ENCODE measurements around the gene WDR82.

Gene WDR82

DNA sequence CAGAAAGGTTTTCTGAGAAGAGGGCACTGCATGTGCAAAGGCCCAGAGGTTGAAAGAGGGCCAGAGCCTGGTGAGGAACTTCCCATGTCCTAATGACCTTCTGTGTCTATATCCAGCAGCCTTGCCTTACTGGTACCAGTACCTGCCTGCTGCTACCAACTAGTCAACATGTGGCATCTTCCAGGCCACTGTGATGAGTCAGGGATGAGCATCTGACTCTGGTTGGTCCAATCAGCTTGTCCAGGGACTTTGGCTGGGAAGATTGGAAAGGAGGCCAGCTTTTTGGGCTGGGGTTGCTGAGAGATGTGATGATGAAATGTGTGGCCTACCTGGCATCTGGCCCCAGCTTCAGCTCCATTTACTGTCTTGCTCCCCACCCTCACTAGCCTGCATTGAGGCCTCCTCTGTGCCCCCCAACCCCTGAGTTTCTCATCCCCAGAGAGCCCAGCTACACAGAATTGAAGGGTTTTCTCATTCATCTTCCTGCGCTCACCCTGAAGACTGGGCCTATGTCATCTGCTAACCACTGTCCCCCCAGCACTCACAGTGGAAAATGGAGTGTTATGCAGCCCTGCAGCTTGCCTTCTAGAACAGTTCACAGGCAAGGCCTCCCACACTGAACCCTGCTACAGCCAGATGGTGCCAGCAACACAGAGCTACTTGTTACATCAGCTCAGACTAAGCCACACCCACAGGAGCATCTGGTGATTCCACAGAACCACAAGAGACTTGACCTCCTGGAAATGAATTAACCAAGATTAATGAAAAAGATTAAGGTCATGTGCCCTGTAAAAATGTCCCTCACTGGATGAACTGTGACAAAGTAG lies 38.2 kb downstream of the WDR82 start:
- DNase-seq (ENCODE audit: low read depth), result peak; percentile 80
- H3K4me3 ChIP-seq (ENCODE audit: low read length), result peak overlapping the region; percentile 82

DNA sequence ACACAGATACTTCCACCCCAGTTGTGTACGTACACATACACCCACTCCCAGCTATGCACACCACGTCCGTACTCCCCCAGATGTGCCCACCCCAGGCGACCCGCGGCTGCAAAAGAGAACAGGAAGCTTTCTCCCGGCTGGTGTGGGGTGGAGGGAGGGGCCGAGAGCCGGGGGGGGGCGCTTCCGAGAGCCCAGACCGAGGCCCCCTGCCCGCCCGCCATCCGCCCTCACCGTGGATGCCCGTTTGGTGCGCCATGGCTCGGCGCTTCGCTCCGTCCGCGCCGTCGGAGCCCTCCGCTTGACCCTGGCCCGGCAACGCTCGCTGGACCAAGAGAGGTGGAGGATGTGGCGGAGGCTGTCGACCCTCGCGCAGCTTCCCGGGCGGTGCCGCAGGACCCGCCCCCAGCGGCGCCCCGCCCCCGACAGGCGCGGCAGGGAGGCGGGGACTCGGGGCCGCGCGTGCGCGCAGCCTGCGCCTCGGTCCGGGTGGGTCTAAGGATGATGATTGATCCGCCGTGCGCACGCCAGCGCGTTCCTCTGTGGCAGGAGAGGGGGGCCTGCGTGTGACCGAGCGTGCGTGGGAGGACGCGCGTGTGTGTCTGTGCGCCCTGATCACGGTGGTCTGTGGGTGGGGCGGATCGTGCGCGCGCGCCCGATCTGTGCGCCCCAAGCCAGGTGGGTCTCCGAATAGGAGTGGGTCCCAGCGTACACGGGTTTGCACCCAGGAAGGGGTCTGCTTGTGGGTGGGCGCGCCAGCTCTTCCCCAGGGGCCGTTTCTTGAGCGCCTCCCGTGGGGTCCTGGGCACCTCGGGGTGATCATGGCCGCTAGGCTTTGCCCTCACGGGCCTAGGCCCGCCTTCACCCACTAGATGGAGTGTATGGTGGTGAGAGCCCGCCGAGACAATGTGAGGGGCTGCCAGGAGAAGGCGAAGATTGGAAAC lies 39.4 kb downstream of the WDR82 start, which contains the start of gene TWF2:
Gene TWF2 (minus strand): TSS at position 398 of the 941 bp plus-strand sequence. CDS start 142 bp downstream, at position 256.
- DNase-seq (ENCODE audit: low read depth), result no peak
- TF ChIP-seq, protein P1, sequence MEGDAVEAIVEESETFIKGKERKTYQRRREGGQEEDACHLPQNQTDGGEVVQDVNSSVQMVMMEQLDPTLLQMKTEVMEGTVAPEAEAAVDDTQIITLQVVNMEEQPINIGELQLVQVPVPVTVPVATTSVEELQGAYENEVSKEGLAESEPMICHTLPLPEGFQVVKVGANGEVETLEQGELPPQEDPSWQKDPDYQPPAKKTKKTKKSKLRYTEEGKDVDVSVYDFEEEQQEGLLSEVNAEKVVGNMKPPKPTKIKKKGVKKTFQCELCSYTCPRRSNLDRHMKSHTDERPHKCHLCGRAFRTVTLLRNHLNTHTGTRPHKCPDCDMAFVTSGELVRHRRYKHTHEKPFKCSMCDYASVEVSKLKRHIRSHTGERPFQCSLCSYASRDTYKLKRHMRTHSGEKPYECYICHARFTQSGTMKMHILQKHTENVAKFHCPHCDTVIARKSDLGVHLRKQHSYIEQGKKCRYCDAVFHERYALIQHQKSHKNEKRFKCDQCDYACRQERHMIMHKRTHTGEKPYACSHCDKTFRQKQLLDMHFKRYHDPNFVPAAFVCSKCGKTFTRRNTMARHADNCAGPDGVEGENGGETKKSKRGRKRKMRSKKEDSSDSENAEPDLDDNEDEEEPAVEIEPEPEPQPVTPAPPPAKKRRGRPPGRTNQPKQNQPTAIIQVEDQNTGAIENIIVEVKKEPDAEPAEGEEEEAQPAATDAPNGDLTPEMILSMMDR (conservative IDR thresholded peaks at IDR 0.05; ENCODE audit: low read depth, low read length), result peak; percentile 51
- peak within 1 kb of the TSS; percentile 82 for H3K4me3 ChIP-seq (ENCODE audit: low read length)

More for the DNA sequence above, 38.2 kb downstream of the WDR82 start:
- TF ChIP-seq, protein P1 (conservative IDR thresholded peaks at IDR 0.05; ENCODE audit: low read depth, low read length), result peak; percentile 19

- H3K4me3 ChIP-seq (ENCODE audit: low read length), result peak overlapping the region; percentile 82
- TF ChIP-seq, protein P1 (conservative IDR thresholded peaks at IDR 0.05; ENCODE audit: low read depth, low read length), result no peak
- no peak for DNase-seq (ENCODE audit: low read depth)
Observed at GRCh38 chr3:52238193-52238760, 40.2 kb downstream of the WDR82 start.

GRCh38 chr3:52237657-52238172 lies 40.7 kb downstream of the WDR82 start:
- TF ChIP-seq, protein P1 (conservative IDR thresholded peaks at IDR 0.05; ENCODE audit: low read depth, low read length), result no peak
- H3K4me3 ChIP-seq (ENCODE audit: low read length), result peak overlapping the region; percentile 82
- no peak for DNase-seq (ENCODE audit: low read depth)

DNA sequence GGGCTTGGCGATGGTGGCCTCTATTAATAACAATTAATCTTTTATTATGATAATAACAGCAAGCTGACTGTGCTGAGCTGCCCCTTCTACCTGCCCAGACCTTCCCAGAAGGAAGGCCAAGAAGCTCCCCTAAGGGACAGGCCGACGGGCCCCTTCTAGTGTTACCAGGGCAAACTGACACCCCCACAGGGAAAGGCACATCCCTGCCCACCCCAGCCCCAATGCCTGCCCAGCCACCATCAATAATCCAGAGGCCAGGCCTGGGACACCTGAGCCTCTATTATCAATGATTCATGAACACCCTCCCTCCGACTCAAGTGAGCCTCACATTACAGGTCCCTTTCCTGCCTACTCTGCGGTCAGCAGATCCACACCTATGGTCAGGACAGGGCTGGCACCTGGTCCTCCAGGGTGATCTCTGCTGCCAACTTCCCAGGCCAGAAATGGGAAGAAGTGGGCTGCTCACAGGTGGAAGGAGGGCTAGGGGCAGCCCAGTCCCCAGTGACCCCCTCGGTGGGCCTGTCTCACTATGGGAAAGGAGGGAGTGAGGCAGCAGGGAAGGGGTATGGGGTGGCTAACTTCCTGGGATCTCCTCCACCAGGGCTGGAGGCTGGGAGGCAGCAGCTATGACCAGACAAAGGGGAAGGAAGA lies 41.3 kb downstream of the WDR82 start:
- DNase-seq (ENCODE audit: low read depth), result no peak
- TF ChIP-seq, protein P1 (conservative IDR thresholded peaks at IDR 0.05; ENCODE audit: low read depth, low read length), result no peak
- no peak overlapping the region for H3K4me3 ChIP-seq (ENCODE audit: low read length)

DNA sequence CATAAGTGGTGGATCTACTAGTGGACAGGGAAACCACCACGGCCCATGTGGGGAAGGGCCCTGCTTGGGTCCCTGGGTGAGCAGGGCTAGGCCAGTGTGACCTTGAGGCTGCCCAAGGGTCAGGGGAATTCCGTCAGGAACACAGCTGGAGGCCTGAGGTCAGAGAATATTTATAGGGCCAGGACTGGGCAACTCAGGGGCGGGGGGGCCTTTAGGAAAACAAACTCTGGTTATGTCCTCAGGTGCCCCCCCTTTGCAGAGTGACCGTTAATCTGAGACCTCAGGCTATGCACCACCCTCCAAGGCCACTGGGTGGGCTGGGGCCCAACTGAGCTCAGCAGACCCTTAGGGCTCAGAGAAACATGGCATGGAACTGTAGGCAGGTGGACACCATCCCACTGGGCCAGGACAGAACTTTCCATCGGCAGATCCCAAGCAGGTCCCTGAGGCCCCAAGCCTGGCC lies 42.0 kb downstream of the WDR82 start:
- DNase-seq (ENCODE audit: low read depth), result no peak
- no peak overlapping the region for H3K4me3 ChIP-seq (ENCODE audit: low read length)

More for the DNA sequence above, 42.0 kb downstream of the WDR82 start:
- TF ChIP-seq, protein P1 (conservative IDR thresholded peaks at IDR 0.05; ENCODE audit: low read depth, low read length), result no peak

Data from retinal pigment epithelial cell (primary cell).